ENCODE measurements around the gene BAIAP3. TPM values are rescaled to one million over a fixed set of nuclear protein-coding genes. Genes with fewer than 3 reads are reported as not detected.

BAIAP3 gene
- total RNA-seq, 2 experiments from 2014 or later: 3.2 to 6.3 TPM

- intact Hi-C loops (cut with micrococcal nuclease; ENCODE audit: unreplicated experiment): no loop called here
- H3K27ac ChIP-seq (ENCODE audit: low read depth, low read length, poor library complexity, severe bottlenecking): no peak overlapping the region
- H3K9me2 ChIP-seq (ENCODE audit: insufficient read depth, low read length): no peaks in the 10 kb centered on the region
- no peak overlapping the region for H2AFZ ChIP-seq (ENCODE audit: low read length)
- H3K9me3 ChIP-seq (ENCODE audit: low read length): no peaks in the 10 kb centered on the region
- CTCF ChIA-PET (ENCODE audit: unreplicated experiment): no interaction called here
- BruUV-seq (replicated peaks): no TSS peak
- no peaks in the 10 kb centered on the region for H3K79me2 ChIP-seq (ENCODE audit: insufficient read depth, low read depth, low read length)
- peaks cover 5% of the 10 kb centered on the region for H3K4me1 ChIP-seq (ENCODE audit: insufficient read depth, low read length, poor library complexity, severe bottlenecking)
- POLR2A ChIA-PET: no interaction called here
- no peaks in the 10 kb centered on the region for H4K20me1 ChIP-seq (ENCODE audit: insufficient read depth, low read length)
- H3K36me3 ChIP-seq (ENCODE audit: insufficient read depth, low read length): no peaks in the 10 kb centered on the region
- TF ChIP-seq EZH2phosphoT487 (IDR thresholded peaks at IDR 0.05; ENCODE audit: borderline replicate concordance, low read depth, low read length) (no peak), CTCF (conservative IDR thresholded peaks at IDR 0.05; ENCODE audit: low read length) (no peak)
- no peak overlapping the region for H3K4me2 ChIP-seq (ENCODE audit: low read length)
- no peak overlapping the region for H3K4me3 ChIP-seq (ENCODE audit: low read depth, low read length, poor library complexity, severe bottlenecking)
- no peak for DNase-seq (ENCODE audit: low spot score)
Measured at GRCh38 chr16:1381612-1382406, 48.4 kb downstream of the BAIAP3 start.

- TF ChIP-seq CTCF (conservative IDR thresholded peaks at IDR 0.05; ENCODE audit: low read length) (no peak), EZH2phosphoT487 (IDR thresholded peaks at IDR 0.05; ENCODE audit: borderline replicate concordance, low read depth, low read length) (no peak)
- H3K9me2 ChIP-seq (ENCODE audit: insufficient read depth, low read length): no peaks in the 10 kb centered on the region
- intact Hi-C loops (cut with micrococcal nuclease; ENCODE audit: unreplicated experiment): no loop called here
- H3K27ac ChIP-seq (ENCODE audit: low read depth, low read length, poor library complexity, severe bottlenecking): no peak overlapping the region
- no peak for DNase-seq (ENCODE audit: low spot score)
- BruUV-seq (replicated peaks): no TSS peak
- H3K9me3 ChIP-seq (ENCODE audit: low read length): no peaks in the 10 kb centered on the region
- no peaks in the 10 kb centered on the region for H3K36me3 ChIP-seq (ENCODE audit: insufficient read depth, low read length)
- H2AFZ ChIP-seq (ENCODE audit: low read length): no peak overlapping the region
- CTCF ChIA-PET (ENCODE audit: unreplicated experiment): no interaction called here
- no peak overlapping the region for H3K4me2 ChIP-seq (ENCODE audit: low read length)
- H3K4me1 ChIP-seq (ENCODE audit: insufficient read depth, low read length, poor library complexity, severe bottlenecking): peaks cover 5% of the 10 kb centered on the region
- POLR2A ChIA-PET: no interaction called here
- H3K4me3 ChIP-seq (ENCODE audit: low read depth, low read length, poor library complexity, severe bottlenecking): no peak overlapping the region
- H4K20me1 ChIP-seq (ENCODE audit: insufficient read depth, low read length): no peaks in the 10 kb centered on the region
- no peaks in the 10 kb centered on the region for H3K79me2 ChIP-seq (ENCODE audit: insufficient read depth, low read depth, low read length)
Measured at GRCh38 chr16:1383556-1383955, 50.1 kb downstream of the BAIAP3 start.

- no peak for TF ChIP-seq CTCF (conservative IDR thresholded peaks at IDR 0.05; ENCODE audit: low read length)
- TF ChIP-seq EZH2phosphoT487 (IDR thresholded peaks at IDR 0.05; ENCODE audit: borderline replicate concordance, low read depth, low read length): no peak
- H3K4me2 ChIP-seq (ENCODE audit: low read length): no peak overlapping the region
- H3K9me2 ChIP-seq (ENCODE audit: insufficient read depth, low read length): no peaks in the 10 kb centered on the region
- no peaks in the 10 kb centered on the region for H3K36me3 ChIP-seq (ENCODE audit: insufficient read depth, low read length)
- ChIA-PET CTCF (ENCODE audit: unreplicated experiment) (no interaction called here), POLR2A (no interaction called here)
- H3K79me2 ChIP-seq (ENCODE audit: insufficient read depth, low read depth, low read length): no peaks in the 10 kb centered on the region
- no peaks in the 10 kb centered on the region for H4K20me1 ChIP-seq (ENCODE audit: insufficient read depth, low read length)
- no peak overlapping the region for H3K27ac ChIP-seq (ENCODE audit: low read depth, low read length, poor library complexity, severe bottlenecking)
- no peaks in the 10 kb centered on the region for H3K4me1 ChIP-seq (ENCODE audit: insufficient read depth, low read length, poor library complexity, severe bottlenecking)
- no peak overlapping the region for H3K4me3 ChIP-seq (ENCODE audit: low read depth, low read length, poor library complexity, severe bottlenecking)
- BruUV-seq (replicated peaks): no TSS peak
- H2AFZ ChIP-seq (ENCODE audit: low read length): no peak overlapping the region
- DNase-seq (ENCODE audit: low spot score): no peak
- intact Hi-C loops (cut with micrococcal nuclease; ENCODE audit: unreplicated experiment): no loop called here
- no peaks in the 10 kb centered on the region for H3K9me3 ChIP-seq (ENCODE audit: low read length)
Measured at GRCh38 chr16:1385232-1385631, 51.8 kb downstream of the BAIAP3 start.

All from OCI-LY7 (cell line).